SKM-1 treated with dmso at 0.1 percent for 144 hours (cell line): ENCODE results near the gene NPS.
A peak's percentile ranks its signal among the peaks of the same experiment; 100 is the strongest.

Experiments
- DNase-seq: peaks from one replicate; lab custom pipeline; 2025; ENCODE audit not compliant: unreplicated experiment; lab: John Stamatoyannopoulos, UW

NPS gene

GRCh38 chr10:127549009-127549408 lies at the start of gene NPS:
Gene NPS (plus strand): TSS chr10:127549309. CDS start chr10:127549369, 60 bp downstream.
- DNase-seq = no peak

DNA sequence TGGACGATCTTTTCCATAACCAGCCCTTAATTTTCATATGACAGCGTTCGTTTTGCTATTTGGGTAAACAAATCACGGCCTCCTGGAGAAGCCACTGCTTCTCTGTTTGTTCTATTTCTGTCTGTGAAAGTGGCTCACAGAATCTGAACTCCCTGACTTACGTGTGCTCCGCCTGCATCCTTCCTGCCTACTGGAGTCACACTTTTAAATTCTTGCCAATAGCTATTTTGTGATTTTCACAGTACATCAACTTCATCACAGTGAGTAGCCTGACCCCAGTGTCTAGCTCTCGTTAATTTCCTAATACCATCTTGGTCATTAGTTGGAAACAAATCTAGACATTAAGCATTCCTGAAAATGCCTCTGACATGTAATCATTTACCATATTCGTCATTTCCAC lies 49.0 kb upstream of the NPS start:
- DNase-seq = no peak

DNA sequence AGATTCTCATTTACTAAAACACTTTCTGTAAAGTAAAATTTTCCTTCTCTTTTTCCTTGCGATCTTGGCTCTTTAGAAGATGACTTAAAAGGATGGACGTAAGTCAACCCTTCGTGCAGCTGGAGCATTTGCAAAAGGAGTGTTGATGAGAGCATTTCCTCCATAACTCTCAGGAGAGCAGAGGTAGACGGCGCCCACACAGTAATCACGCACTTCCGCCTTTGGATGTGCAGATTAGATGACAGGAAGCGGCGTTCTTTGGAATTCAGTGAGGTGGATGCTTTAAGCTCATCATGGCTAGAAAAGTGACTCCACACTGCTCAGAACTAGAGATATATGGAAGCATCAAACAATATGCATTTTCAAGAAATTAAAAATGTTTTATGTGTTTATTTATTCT lies 43.0 kb upstream of the NPS start:
- DNase-seq = no peak

DNA sequence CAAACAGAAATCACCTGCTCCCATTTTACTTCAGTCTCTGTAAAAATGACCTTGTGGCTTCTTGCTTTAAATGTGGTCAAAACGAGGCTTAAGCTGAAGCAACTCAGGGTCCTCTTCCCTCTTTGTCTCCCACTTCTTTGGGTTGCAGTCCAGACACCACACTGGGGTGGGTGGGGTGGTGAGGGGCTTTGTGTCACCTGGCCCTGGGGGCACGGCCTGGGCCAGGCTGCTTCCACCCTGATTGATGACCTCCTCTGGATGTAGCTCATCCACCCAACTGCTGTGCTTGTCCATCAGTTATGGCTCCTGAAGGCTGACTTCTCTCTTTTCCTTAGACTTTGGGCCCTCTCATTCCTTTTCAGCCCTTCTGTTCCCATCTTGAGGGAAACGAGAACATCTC lies 26.8 kb upstream of the NPS start:
- DNase-seq = no peak

- no peak for DNase-seq
Observed at GRCh38 chr10:127523476-127523875, 25.6 kb upstream of the NPS start.

DNA sequence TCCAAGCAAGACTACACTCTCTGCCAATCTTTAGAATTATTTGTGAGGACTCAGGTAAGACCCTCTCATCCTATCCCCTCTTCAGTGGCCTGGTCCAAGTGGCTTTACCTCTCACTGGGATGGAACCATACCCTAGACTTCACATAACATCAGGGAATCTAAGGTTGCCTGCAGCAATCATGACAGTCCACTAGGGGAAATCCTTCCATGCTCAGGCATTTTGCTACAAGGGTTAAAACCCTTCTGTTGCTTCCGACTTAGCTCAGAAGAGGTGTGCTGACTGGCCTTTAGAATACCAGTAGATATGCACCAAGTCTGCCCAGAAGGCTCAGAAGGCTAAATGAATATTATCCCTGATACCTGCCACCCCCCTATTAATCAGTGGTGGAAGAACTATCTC lies 24.9 kb upstream of the NPS start:
- DNase-seq = no peak

DNA sequence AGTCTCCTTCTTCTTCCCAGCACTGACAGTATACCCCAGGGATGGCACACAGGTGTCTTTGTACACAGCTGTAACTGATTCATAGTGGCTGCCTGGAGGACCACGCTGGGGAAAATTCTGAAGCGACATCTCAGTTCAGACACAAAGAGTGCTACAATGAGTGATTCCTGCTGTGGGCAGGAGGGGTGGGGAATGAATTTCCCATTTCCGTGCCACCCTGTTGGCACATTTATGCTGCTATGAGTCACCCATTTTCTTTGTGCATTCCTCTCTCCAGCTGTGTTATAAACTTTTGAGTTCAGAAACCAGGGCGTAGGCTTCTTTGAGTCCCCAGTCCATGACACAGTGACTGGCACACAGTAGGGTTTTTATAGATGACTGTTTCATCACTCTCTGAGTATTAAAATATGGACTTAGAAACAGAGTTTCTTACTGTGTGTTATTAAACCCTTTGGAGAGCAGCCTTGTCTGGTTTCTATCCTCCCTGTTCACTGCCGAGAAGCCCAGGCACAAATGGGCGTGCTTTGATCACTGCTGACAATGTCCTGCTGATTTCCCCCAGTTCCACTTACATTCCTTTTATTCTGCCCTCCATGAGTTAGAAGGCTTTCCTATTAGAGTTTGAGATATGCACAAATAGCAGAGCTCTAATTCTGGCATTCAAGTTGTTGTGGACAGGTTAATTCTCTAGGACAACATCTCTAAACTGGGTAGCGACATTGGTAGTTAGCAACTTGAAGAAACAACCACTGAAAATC lies 24.0 kb upstream of the NPS start:
- no peak for DNase-seq

DNA sequence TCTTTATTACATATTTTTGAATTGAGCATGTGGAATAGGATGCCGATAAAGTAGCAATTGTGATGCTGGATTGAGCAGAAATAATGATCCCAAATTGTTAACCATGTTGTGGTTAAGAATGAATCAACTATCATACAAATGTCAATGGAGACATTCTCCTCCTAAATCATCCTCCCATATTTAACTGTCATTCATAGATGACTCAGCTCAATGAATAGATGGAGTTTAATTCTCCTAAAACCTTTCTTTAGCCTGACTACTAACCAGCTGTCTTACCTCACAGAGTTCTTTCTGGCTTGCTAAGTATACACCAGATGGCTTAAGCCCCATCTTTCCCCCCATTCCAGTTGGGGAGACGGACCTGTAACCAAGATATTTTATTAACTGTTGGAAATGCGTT lies 23.4 kb upstream of the NPS start:
- DNase-seq = no peak

- no peak for DNase-seq
Observed at GRCh38 chr10:127526161-127526560, 22.9 kb upstream of the NPS start.

DNA sequence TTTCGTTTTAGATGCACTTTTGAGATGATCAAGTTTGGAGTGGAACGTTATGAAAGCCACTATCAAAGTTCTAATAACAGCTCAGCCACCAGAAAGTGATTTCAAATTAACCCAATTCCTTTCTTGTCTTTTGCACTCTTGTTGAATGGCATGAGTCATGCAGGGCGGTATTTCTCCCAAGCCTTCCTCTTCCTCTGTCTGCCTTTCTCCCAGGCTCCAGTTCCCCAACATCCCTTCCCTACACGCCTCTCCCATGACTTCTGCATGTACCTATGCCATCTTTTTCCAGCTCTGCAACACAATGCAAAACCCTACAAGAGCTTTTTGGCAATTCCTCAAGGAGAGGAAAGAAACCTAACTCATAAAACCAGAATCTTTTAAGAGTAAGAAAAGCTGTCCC lies 21.8 kb upstream of the NPS start:
- DNase-seq = no peak

GRCh38 chr10:127527891-127528290 lies 21.2 kb upstream of the NPS start:
- DNase-seq = no peak

DNA sequence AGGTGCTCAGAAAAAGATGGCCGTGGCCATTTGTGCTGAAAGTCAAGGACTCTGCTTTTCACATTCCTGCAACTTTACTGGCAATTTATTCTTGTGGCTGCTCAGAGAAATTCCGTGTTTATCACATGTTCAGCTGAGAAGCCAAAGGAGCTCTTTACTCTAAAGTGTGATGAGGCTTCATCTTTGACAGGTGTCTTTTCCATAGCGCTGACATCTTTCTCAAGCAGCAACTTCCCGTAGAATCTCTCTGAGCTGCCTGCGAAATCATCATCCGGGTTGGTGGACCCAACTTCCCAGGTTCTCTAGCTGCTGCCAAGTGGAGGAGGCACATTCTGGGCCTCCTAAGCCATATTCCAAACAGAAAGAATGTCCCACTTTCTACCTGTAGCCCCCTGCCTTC lies 16.9 kb upstream of the NPS start:
- no peak for DNase-seq

DNA sequence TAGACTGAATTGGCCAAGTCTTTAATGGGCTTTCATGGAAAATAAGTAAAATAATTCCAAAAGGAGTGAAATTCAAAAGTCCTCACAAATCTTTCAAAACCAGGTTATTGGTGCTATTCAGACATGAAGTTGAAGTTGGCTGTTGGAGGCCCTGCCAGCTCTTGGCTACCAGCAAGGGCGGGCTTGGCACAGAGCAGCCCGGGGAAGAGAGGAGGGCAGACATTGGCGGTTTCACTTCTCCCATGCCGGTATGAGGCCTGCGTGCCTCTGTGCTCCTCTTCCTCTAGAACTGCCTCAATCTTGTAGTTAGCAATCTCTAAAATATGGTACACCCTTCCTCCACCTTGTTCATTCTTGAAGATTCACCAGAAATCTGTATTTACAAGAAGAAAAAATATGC lies 16.4 kb upstream of the NPS start:
- DNase-seq = no peak

GRCh38 chr10:127534074-127534473 lies 15.0 kb upstream of the NPS start:
- DNase-seq = peak; percentile 41

- peak; percentile 22 for DNase-seq
Observed at GRCh38 chr10:127534496-127534895, 14.6 kb upstream of the NPS start.

DNA sequence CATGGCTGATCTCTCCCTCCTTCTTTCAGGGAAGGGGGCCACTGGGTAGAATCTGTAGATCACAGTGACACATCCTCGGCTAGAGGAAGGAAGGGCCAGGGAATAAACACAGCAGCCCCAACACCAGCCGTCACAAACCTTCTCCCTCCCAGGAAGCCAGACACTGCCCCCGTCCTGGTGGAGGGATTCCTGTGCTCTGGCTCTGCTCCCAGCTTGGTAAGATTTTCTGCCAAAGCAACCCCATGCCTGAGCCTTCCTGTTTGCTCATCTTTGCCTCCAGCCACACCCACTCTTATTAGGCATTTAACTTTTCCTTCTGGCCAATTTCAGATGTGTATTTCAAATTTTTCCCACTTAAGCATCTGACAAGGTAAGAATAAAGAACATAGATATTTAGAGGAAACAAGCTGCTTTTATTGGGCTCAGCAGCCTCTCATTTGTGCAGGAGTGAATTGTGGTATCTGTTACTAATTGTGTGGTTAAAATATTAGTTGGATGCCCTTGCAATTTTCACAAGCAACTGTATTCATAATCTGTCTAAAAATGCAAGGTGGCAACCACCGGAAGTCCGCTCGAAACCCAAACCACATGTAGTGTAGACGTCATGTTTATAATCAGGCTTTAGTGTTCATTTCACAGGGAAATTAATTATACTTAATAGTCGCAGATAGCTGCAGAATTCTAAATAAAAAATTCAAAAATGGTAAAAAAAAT lies 13.2 kb upstream of the NPS start:
- DNase-seq = no peak

GRCh38 chr10:127536972-127537760 lies 11.9 kb upstream of the NPS start:
- no peak for DNase-seq

- no peak for DNase-seq
Observed at GRCh38 chr10:127537924-127538323, 11.2 kb upstream of the NPS start.

GRCh38 chr10:127548022-127548421 lies 1.1 kb upstream of the NPS start:
- DNase-seq = no peak

DNA sequence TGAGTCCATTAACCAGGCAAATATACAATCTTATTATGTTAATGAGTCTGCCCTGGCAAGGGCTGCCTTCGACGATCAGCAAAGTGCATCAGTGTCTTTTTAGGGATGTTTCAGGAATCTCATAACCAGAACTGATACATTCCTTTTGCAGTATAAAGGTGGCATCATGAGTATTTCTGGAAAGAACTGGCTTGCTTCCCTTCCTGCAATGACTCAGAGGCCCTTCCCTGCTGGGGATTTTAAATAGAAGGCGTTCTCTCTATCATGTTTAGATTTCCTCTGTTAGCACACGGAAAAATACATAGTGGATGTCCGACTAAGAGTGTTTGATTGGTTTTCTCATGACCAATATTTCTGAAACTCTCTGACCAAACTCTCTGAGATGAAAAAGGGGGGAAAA lies 1.8 kb downstream of the NPS start:
- no peak for DNase-seq

- DNase-seq = no peak
Observed at GRCh38 chr10:127552446-127552845, 3.3 kb downstream of the NPS start.

DNA sequence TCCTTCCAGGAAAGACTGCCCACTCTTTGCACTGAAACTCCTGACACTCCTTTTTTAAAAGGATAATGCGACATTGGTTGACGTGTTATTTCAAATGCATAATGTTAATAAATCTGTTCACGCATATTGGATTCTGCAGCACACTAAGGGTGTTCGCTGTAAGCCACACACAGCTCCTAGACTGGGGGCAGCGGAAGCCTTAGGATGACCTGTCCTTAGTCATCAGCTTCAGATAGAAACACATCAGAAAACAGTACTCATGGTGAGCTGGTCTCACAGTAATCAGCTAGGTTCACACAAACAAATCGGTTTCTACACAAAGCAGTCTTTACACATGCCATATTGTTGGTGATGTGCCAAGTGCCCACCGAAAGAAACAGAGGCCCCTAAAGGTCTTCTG lies 4.3 kb downstream of the NPS start:
- no peak for DNase-seq
